ENCODE results near the gene SMIM27. TPM values are rescaled to one million over a fixed set of nuclear protein-coding genes. Genes with fewer than 3 reads are reported as not detected.

Gene SMIM27
- total RNA-seq, 2 experiments from 2014 or later: 16.1 to 20.2 TPM

Other genes starting within 250 kb of the SMIM27 start
- gene ACO1, start 167.7 kb upstream of the SMIM27 start, total RNA-seq: 1 to 10 TPM; 3.1 to 3.6 TPM
- 1 to 10 TPM; 3.4 to 3.9 TPM for gene RIGI, start 26.1 kb upstream of the SMIM27 start, total RNA-seq
- 10 to 100 TPM; 40.6 to 41.0 TPM for gene TOPORS, start 259 bp downstream of the SMIM27 start, total RNA-seq
- 10 to 100 TPM; 12.1 to 15.2 TPM for gene NDUFB6, start 20.8 kb downstream of the SMIM27 start, total RNA-seq
- gene TAF1L, start 83.3 kb downstream of the SMIM27 start, total RNA-seq: not detected
- not detected for gene TMEM215, start 231.2 kb downstream of the SMIM27 start, total RNA-seq

Data from CD8-positive, alpha-beta T cell (primary cell).